Endothelial cell of umbilical vein (primary cell): ENCODE measurements around the gene BMP2.

Experiments
- JUN ChIP-seq: IDR thresholded peaks from 2 replicates; pipeline ENCODE4 v1.6.1; 2011; ENCODE audit warnings: borderline replicate concordance, low read depth; ENCODE audit not compliant: insufficient read length, insufficient read depth
- MYC ChIP-seq: IDR thresholded peaks from one replicate; pipeline ENCODE4 v1.6.1; 2011; ENCODE audit warnings: mild to moderate bottlenecking, low read depth, low read length
- POLR2A ChIP-seq: IDR thresholded peaks from 2 replicates; pipeline ENCODE4 v1.6.1; 2012; ENCODE audit warnings: low read depth, mild to moderate bottlenecking, control low read depth, low read length
- TF ChIP-seq, protein P1 (sequence below): IDR thresholded peaks from 2 replicates; pipeline ENCODE4 v1.6.1; 2011; ENCODE audit not compliant: insufficient read depth, insufficient read length
- TF ChIP-seq, protein P2 (sequence below), 2 donors: IDR thresholded peaks; 1 replicate in 1 of 2; 2 replicates in 1 of 2; pipeline ENCODE4 v1.5.1; 2011; ENCODE audit warnings: low read length in 2 of 2, mild to moderate bottlenecking in 2 of 2, moderate library complexity in 2 of 2, control low read depth in 1 of 2, inconsistent platforms in 1 of 2, low read depth in 1 of 2; ENCODE audit not compliant: insufficient read depth in 1 of 2; ENCODE audit errors: extremely low read depth in 1 of 2

DNA sequence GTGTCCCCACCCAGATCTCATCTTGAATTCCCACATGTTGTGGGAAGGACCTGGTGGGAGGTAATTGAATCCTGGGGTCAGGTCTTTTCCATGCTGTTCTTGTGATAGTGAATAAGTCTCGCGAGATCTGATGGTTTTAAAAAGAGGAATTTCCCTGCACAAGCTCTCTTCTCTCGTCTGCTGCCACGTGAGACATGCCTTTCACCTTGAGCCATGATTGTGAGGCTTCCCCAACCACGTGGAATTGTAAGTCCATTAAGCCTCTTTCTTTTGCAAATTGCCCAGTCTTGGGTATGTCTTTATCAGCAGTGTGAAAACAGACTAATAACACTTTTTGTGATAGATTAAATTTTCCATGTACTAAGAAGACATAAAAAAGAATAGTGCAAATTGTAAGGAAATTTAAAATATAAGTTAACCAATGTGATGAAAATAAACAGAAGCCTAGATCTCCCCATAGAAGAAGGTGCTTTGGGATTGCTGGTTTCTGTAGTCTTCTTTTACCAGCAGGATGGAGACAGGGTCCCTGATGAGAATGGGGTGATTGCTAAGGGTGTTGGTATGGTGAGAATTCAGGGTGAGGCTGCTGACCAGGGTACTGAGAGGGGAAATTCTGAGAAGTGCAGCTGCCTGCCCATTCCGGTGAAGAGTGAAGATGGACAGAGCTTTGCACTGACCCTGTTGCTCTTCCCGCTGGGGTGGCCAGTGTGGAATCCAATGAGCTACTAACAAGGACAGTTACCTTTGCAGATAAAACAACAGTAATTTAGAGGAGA, 50.7 kb downstream of the BMP2 start:
- TF ChIP-seq MYC (no peak), POLR2A (no peak), JUN (no peak)
- TF ChIP-seq, protein P1, sequence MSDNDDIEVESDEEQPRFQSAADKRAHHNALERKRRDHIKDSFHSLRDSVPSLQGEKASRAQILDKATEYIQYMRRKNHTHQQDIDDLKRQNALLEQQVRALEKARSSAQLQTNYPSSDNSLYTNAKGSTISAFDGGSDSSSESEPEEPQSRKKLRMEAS, result no peak
- TF ChIP-seq, protein P2, sequence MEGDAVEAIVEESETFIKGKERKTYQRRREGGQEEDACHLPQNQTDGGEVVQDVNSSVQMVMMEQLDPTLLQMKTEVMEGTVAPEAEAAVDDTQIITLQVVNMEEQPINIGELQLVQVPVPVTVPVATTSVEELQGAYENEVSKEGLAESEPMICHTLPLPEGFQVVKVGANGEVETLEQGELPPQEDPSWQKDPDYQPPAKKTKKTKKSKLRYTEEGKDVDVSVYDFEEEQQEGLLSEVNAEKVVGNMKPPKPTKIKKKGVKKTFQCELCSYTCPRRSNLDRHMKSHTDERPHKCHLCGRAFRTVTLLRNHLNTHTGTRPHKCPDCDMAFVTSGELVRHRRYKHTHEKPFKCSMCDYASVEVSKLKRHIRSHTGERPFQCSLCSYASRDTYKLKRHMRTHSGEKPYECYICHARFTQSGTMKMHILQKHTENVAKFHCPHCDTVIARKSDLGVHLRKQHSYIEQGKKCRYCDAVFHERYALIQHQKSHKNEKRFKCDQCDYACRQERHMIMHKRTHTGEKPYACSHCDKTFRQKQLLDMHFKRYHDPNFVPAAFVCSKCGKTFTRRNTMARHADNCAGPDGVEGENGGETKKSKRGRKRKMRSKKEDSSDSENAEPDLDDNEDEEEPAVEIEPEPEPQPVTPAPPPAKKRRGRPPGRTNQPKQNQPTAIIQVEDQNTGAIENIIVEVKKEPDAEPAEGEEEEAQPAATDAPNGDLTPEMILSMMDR (IDR thresholded peaks at IDR 0.05; ENCODE audit: extremely low read depth in 1 of 2, insufficient read depth in 1 of 2, low read depth in 1 of 2, low read length in 2 of 2), result no peak
